GM23248 (cell line): ENCODE measurements around the gene RPL22.

Source experiments
- EZH2 ChIP-seq: fragments of 200-600 bp; sonication (generic); IDR thresholded peaks from 2 replicates; pipeline ENCODE4 v1.6.1; 2018; ENCODE audit warnings: antibody characterized with exemption, mild to moderate bottlenecking; ENCODE audit not compliant: insufficient read depth, poor library complexity, severe bottlenecking
- EZH2phosphoT487 ChIP-seq: fragments of 200-600 bp; sonication (generic); IDR thresholded peaks from 2 replicates; pipeline ENCODE4 v1.6.1; 2018; ENCODE audit warnings: antibody characterized with exemption, moderate library complexity, mild to moderate bottlenecking, low read depth; ENCODE audit not compliant: insufficient read depth

DNA sequence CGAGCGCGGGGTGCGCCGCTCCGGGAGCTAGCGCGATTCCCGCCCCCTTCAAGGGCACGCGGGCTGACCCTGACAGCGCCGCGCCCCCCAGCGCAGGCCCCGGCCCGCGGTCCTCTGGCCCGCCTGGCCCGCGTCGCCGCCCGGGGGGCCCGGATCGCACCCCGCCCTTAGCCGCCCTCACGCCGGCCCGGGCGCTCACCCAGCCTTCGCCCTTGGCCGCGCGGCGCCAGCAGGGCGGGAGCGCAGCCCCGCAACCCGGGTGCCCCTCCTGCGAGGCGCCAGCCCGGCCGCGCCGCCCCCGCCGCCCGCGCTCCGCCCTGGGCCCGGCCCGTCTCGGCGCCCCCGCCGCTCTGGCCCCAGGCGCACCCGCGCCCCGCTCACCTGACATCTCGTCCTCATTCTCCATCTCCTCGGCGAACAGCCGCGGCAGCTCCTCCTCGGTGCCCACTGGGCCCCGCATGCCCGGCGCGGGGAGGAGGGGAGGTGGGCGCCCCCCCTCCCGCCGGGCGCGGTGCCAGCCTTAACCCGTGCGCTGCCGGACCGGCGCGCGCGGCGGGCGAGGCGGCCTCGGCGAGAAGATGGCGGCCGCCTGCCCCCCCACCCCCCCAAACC lies 19.7 kb downstream of the RPL22 start:
- TF ChIP-seq EZH2 (no peak), EZH2phosphoT487 (no peak)
